ENCODE data around the gene MED25. TPM values are rescaled to one million over a fixed set of nuclear protein-coding genes. Genes with fewer than 3 reads are reported as not detected.

Gene MED25
- total RNA-seq, 1 donor from 2014 or later = 11.0 TPM

GRCh38 chr19:49860336-49861102, 42.4 kb downstream of the MED25 start:
- Histone ChIP-seq H3K4me1 (ENCODE audit: control insufficient read depth in 3 of 3, insufficient read depth in 3 of 3, low read length in 3 of 3) (peaks cover 2 to 20% (median 7%) of the 10 kb centered on the region in 3 donors), H3K27me3 (ENCODE audit: control insufficient read depth in 3 of 3, insufficient read depth in 3 of 3, low read length in 3 of 3) (no peaks in the 10 kb centered on the region), H3K27ac (ENCODE audit: low read depth, low read length) (no peak overlapping the region), H3K9me3 (ENCODE audit: control insufficient read depth in 3 of 3, low read length in 3 of 3) (no peaks in the 10 kb centered on the region), H3K4me3 (ENCODE audit: low read length in 3 of 3) (no peak overlapping the region), H3K9ac (ENCODE audit: low read depth in 1 of 3, low read length in 3 of 3) (no peak overlapping the region), H3K36me3 (ENCODE audit: control insufficient read depth in 3 of 3, insufficient read depth in 3 of 3, low read length in 3 of 3) (peaks cover 45 to 62% (median 62%) of the 10 kb centered on the region in 3 donors)

GRCh38 chr19:49861107-49861506, 43.0 kb downstream of the MED25 start:
- no peak overlapping the region for H3K4me3 ChIP-seq (ENCODE audit: low read length in 3 of 3)
- peaks cover 6 to 25% (median 11%) of the 10 kb centered on the region in 3 donors for H3K4me1 ChIP-seq (ENCODE audit: control insufficient read depth in 3 of 3, insufficient read depth in 3 of 3, low read length in 3 of 3)
- H3K9me3 ChIP-seq (ENCODE audit: control insufficient read depth in 3 of 3, low read length in 3 of 3) = no peaks in the 10 kb centered on the region
- H3K36me3 ChIP-seq (ENCODE audit: control insufficient read depth in 3 of 3, insufficient read depth in 3 of 3, low read length in 3 of 3) = peaks cover 40 to 58% (median 56%) of the 10 kb centered on the region in 3 donors
- no peaks in the 10 kb centered on the region for H3K27me3 ChIP-seq (ENCODE audit: control insufficient read depth in 3 of 3, insufficient read depth in 3 of 3, low read length in 3 of 3)
- no peak overlapping the region for H3K9ac ChIP-seq (ENCODE audit: low read depth in 1 of 3, low read length in 3 of 3)
- no peak overlapping the region for H3K27ac ChIP-seq (ENCODE audit: low read depth, low read length)

- Histone ChIP-seq H3K27me3 (ENCODE audit: control insufficient read depth in 3 of 3, insufficient read depth in 3 of 3, low read length in 3 of 3) (no peaks in the 10 kb centered on the region), H3K9me3 (ENCODE audit: control insufficient read depth in 3 of 3, low read length in 3 of 3) (no peaks in the 10 kb centered on the region), H3K36me3 (ENCODE audit: control insufficient read depth in 3 of 3, insufficient read depth in 3 of 3, low read length in 3 of 3) (peaks cover 35 to 55% (median 51%) of the 10 kb centered on the region in 3 donors), H3K9ac (ENCODE audit: low read depth in 1 of 3, low read length in 3 of 3) (no peak overlapping the region), H3K4me3 (ENCODE audit: low read length in 3 of 3) (no peak overlapping the region), H3K27ac (ENCODE audit: low read depth, low read length) (no peak overlapping the region), H3K4me1 (ENCODE audit: control insufficient read depth in 3 of 3, insufficient read depth in 3 of 3, low read length in 3 of 3) (peaks cover 13 to 32% (median 18%) of the 10 kb centered on the region in 3 donors)
Measured at GRCh38 chr19:49861541-49862378, 43.7 kb downstream of the MED25 start.

GRCh38 chr19:49862391-49863253, 44.5 kb downstream of the MED25 start:
- H3K36me3 ChIP-seq (ENCODE audit: control insufficient read depth in 3 of 3, insufficient read depth in 3 of 3, low read length in 3 of 3) = peaks cover 27 to 46% (median 43%) of the 10 kb centered on the region in 3 donors
- H3K27me3 ChIP-seq (ENCODE audit: control insufficient read depth in 3 of 3, insufficient read depth in 3 of 3, low read length in 3 of 3) = no peaks in the 10 kb centered on the region
- H3K27ac ChIP-seq (ENCODE audit: low read depth, low read length) = no peak overlapping the region
- no peak overlapping the region for H3K4me3 ChIP-seq (ENCODE audit: low read length in 3 of 3)
- H3K9me3 ChIP-seq (ENCODE audit: control insufficient read depth in 3 of 3, low read length in 3 of 3) = no peaks in the 10 kb centered on the region
- no peak overlapping the region for H3K9ac ChIP-seq (ENCODE audit: low read depth in 1 of 3, low read length in 3 of 3)
- peaks cover 15 to 39% (median 22%) of the 10 kb centered on the region in 3 donors for H3K4me1 ChIP-seq (ENCODE audit: control insufficient read depth in 3 of 3, insufficient read depth in 3 of 3, low read length in 3 of 3)

- Histone ChIP-seq H3K4me1 (ENCODE audit: control insufficient read depth in 3 of 3, insufficient read depth in 3 of 3, low read length in 3 of 3) (peaks cover 21 to 47% (median 28%) of the 10 kb centered on the region in 3 donors), H3K27ac (ENCODE audit: low read depth, low read length) (no peak overlapping the region), H3K4me3 (ENCODE audit: low read length in 3 of 3) (no peak overlapping the region), H3K27me3 (ENCODE audit: control insufficient read depth in 3 of 3, insufficient read depth in 3 of 3, low read length in 3 of 3) (no peaks in the 10 kb centered on the region), H3K36me3 (ENCODE audit: control insufficient read depth in 3 of 3, insufficient read depth in 3 of 3, low read length in 3 of 3) (peaks cover 24 to 41% (median 36%) of the 10 kb centered on the region in 3 donors), H3K9me3 (ENCODE audit: control insufficient read depth in 3 of 3, low read length in 3 of 3) (no peaks in the 10 kb centered on the region), H3K9ac (ENCODE audit: low read depth in 1 of 3, low read length in 3 of 3) (peak overlapping the region in 1 of 3 donors; percentile 8)
Measured at GRCh38 chr19:49863254-49863934, 45.3 kb downstream of the MED25 start.

GRCh38 chr19:49863935-49864320, 45.8 kb downstream of the MED25 start:
- Histone ChIP-seq H3K36me3 (ENCODE audit: control insufficient read depth in 3 of 3, insufficient read depth in 3 of 3, low read length in 3 of 3) (peaks cover 24 to 36% (median 32%) of the 10 kb centered on the region in 3 donors), H3K9me3 (ENCODE audit: control insufficient read depth in 3 of 3, low read length in 3 of 3) (no peaks in the 10 kb centered on the region), H3K9ac (ENCODE audit: low read depth in 1 of 3, low read length in 3 of 3) (no peak overlapping the region), H3K4me3 (ENCODE audit: low read length in 3 of 3) (no peak overlapping the region), H3K27me3 (ENCODE audit: control insufficient read depth in 3 of 3, insufficient read depth in 3 of 3, low read length in 3 of 3) (no peaks in the 10 kb centered on the region), H3K4me1 (ENCODE audit: control insufficient read depth in 3 of 3, insufficient read depth in 3 of 3, low read length in 3 of 3) (peaks cover 25 to 48% (median 31%) of the 10 kb centered on the region in 3 donors), H3K27ac (ENCODE audit: low read depth, low read length) (no peak overlapping the region)

GRCh38 chr19:49864890-49865289, 46.8 kb downstream of the MED25 start:
- no peak overlapping the region for H3K27ac ChIP-seq (ENCODE audit: low read depth, low read length)
- peaks cover 18 to 32% (median 28%) of the 10 kb centered on the region in 3 donors for H3K36me3 ChIP-seq (ENCODE audit: control insufficient read depth in 3 of 3, insufficient read depth in 3 of 3, low read length in 3 of 3)
- H3K4me1 ChIP-seq (ENCODE audit: control insufficient read depth in 3 of 3, insufficient read depth in 3 of 3, low read length in 3 of 3) = peaks cover 29 to 55% (median 35%) of the 10 kb centered on the region in 3 donors
- H3K9ac ChIP-seq (ENCODE audit: low read depth in 1 of 3, low read length in 3 of 3) = no peak overlapping the region
- no peak overlapping the region for H3K4me3 ChIP-seq (ENCODE audit: low read length in 3 of 3)
- no peaks in the 10 kb centered on the region for H3K27me3 ChIP-seq (ENCODE audit: control insufficient read depth in 3 of 3, insufficient read depth in 3 of 3, low read length in 3 of 3)
- no peaks in the 10 kb centered on the region for H3K9me3 ChIP-seq (ENCODE audit: control insufficient read depth in 3 of 3, low read length in 3 of 3)

- H3K9ac ChIP-seq (ENCODE audit: low read depth in 1 of 3, low read length in 3 of 3) = peak within 1 kb of the TSS; percentile 84 to 88 (median 87)
- H3K27me3 ChIP-seq (ENCODE audit: control insufficient read depth in 3 of 3, insufficient read depth in 3 of 3, low read length in 3 of 3) = no peaks in the 10 kb centered on the region
- H3K9me3 ChIP-seq (ENCODE audit: control insufficient read depth in 3 of 3, low read length in 3 of 3) = no peaks in the 10 kb centered on the region
- H3K4me1 ChIP-seq (ENCODE audit: control insufficient read depth in 3 of 3, insufficient read depth in 3 of 3, low read length in 3 of 3) = peaks cover 45 to 73% (median 46%) of the 10 kb centered on the region in 3 donors
- H3K4me3 ChIP-seq (ENCODE audit: low read length in 3 of 3) = peak within 1 kb of the TSS; percentile 87 to 94 (median 92)
- peak within 1 kb of the TSS; percentile 96 for H3K27ac ChIP-seq (ENCODE audit: low read depth, low read length)
- peaks cover 25 to 30% (median 28%) of the 10 kb centered on the region in 3 donors for H3K36me3 ChIP-seq (ENCODE audit: control insufficient read depth in 3 of 3, insufficient read depth in 3 of 3, low read length in 3 of 3)
Measured at GRCh38 chr19:49866933-49867782, 49.1 kb downstream of the MED25 start, which contains the start of gene PNKP. PNKP (minus strand) TSS chr19:49867576; CDS start chr19:49867204, 372 bp downstream.
